Activated CD8-positive, alpha-beta T cell treated with anti-CD3 and anti-CD28 coated beads for 36 hours (primary cell): ENCODE measurements around the gene CTDSP2. TPM values are rescaled to one million over a fixed set of nuclear protein-coding genes. Genes with fewer than 3 reads are reported as not detected.

Experiments
- ATAC-seq: fragments of 200-7000 bp; cut with Tn5 transposase; one replicate; pipeline ENCODE4 v1.10.0; 2021; ENCODE audit warnings: mild to moderate bottlenecking, moderate library complexity
- CTCF ChIA-PET: fragments of 350-600 bp; sonication (Branson Sonifier 250); formaldehyde crosslinking; loops from one replicate; lab custom pipeline; 2021; ENCODE audit warnings: antibody characterized with exemption; lab: Charles Lee
- POLR2A ChIA-PET: fragments of 350-600 bp; sonication (Branson Sonifier 250); formaldehyde crosslinking; loops from one replicate; lab custom pipeline; 2021; ENCODE audit warnings: antibody characterized with exemption; lab: Charles Lee
- DNase-seq: peaks from one replicate; pipeline ENCODE4 v3.0.0-alpha.2; 2020
- H3K27ac Mint-ChIP-seq: one replicate; pipeline ENCODE4 v1.8.0; 2021; ENCODE audit warnings: mild to moderate bottlenecking, mixed read lengths
- H3K27me3 Mint-ChIP-seq: one replicate; pipeline ENCODE4 v1.8.0; 2021; ENCODE audit warnings: mixed read lengths
- H3K36me3 Mint-ChIP-seq: one replicate; pipeline ENCODE4 v1.8.0; 2021; ENCODE audit warnings: low read depth, mixed read lengths
- H3K4me1 Mint-ChIP-seq: one replicate; pipeline ENCODE4 v1.8.0; 2021; ENCODE audit warnings: low read depth, mixed read lengths
- H3K4me3 Mint-ChIP-seq: one replicate; pipeline ENCODE4 v1.8.0; 2021; ENCODE audit warnings: mild to moderate bottlenecking, moderate library complexity, mixed read lengths
- H3K9me3 Mint-ChIP-seq: one replicate; pipeline ENCODE4 v1.8.0; 2021; ENCODE audit warnings: mixed read lengths
- intact Hi-C: fragments of 100-400 bp; cut with micrococcal nuclease; formaldehyde crosslinking; loops from one replicate; pipeline ENCODE4 v1.10.0; 2022
- total RNA-seq, 2 experiments: library from RNA; stranded (reverse); gene quantifications; one replicate each; pipeline ENCODE4 v1.2.3, GENCODE V29; 2021
- TF ChIP-seq, protein P1 (sequence below): fragments of 200-600 bp; IDR thresholded peaks from one replicate; pipeline ENCODE4 v1.8.0; 2022; ENCODE audit warnings: antibody characterized with exemption, mild to moderate bottlenecking

CTDSP2 gene
- total RNA-seq, 2 experiments from 2014 or later: 67.1 to 67.2 TPM

DNA sequence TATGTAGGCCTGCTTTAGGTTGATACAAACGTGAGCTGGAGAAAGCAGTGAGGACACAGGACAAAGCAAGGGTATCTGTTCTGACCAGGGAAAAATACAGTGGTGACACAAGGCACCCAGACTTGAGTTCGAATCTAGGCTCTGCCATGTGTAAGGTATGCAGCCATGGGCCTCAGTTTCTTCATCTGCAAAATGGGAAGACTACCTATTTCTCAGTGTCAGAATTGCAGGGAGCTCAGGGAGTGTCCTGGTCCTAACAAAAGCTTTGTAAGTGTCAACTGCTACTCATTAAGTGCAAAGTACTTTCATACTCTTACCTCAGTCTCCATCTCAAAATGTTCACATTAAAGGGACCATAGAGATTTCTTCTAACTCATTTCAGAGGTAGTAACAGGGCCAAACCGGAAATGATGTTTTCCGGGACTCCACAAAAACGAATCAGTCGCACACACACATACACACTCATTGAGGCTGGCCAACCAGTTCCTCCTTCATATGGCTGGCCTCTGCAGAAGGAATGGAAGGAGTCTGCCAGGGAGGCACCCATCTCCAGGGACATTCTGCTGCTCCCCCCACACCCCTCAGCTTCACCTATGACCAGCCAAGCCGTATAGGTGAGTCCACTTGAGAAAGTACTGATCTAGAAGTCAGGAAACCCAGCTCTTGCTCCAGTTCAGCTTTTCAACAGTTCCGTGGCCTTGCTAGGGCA, 7.8 kb downstream of the CTDSP2 start:
- H3K4me1 Mint-ChIP-seq: peaks cover 92% of the 10 kb centered on the region
- peak overlapping the region; percentile 85 for H3K27ac Mint-ChIP-seq
- intact Hi-C loops: no loop called here
- DNase-seq: peak; percentile 63
- ATAC-seq: peak; percentile 49
- ChIA-PET POLR2A (interaction anchor here (1.1 to 8.5 kb wide), 5 partner anchors 7 to 64 kb away, joined by 3 to 84 read pairs (median 5); partner anchors contain the start of gene CTDSP2), CTCF (interaction anchor here (1.0 to 8.2 kb wide), 6 partner anchors 27 to 82 kb away, joined by 3 to 96 read pairs (median 4); partner anchors contain the start of gene TSFM)
- no peaks in the 10 kb centered on the region for H3K27me3 Mint-ChIP-seq
- TF ChIP-seq, protein P1, sequence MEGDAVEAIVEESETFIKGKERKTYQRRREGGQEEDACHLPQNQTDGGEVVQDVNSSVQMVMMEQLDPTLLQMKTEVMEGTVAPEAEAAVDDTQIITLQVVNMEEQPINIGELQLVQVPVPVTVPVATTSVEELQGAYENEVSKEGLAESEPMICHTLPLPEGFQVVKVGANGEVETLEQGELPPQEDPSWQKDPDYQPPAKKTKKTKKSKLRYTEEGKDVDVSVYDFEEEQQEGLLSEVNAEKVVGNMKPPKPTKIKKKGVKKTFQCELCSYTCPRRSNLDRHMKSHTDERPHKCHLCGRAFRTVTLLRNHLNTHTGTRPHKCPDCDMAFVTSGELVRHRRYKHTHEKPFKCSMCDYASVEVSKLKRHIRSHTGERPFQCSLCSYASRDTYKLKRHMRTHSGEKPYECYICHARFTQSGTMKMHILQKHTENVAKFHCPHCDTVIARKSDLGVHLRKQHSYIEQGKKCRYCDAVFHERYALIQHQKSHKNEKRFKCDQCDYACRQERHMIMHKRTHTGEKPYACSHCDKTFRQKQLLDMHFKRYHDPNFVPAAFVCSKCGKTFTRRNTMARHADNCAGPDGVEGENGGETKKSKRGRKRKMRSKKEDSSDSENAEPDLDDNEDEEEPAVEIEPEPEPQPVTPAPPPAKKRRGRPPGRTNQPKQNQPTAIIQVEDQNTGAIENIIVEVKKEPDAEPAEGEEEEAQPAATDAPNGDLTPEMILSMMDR: no peak
- no peaks in the 10 kb centered on the region for H3K36me3 Mint-ChIP-seq
- no peaks in the 10 kb centered on the region for H3K9me3 Mint-ChIP-seq
- peak overlapping the region; percentile 42 for H3K4me3 Mint-ChIP-seq

DNA sequence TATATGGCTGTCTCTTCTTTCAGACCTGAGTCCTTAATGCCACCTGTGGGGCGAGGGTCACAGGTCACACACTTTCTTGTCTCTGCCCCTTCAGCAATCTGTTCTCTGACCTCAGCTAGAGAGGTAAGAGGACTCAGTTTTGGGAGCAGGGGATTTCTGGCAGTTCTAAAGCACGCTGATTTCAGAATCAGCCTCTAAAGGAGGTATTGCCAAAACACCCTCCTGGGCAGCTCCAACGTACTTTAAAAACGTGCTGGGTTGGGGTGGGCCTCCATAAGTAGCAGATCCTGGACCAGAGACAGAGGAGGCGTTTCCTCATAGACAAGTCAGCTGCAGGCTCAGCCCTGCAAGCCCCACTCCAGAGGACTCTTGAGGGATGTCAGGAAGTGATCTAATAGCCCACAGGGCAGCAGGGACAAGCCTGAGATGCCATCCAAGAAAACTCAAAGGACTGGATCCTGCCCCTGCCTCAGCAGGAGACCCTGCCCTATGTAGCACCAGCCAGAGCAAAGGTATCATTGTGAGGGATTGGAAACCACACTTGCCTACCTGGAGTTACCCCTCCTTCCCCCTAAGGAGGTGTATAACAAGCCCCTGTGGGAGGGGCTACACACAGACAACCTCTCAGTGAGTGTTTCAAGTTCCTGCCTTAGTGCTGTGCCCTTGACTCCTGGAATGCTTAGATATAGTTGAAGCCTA, 8.5 kb downstream of the CTDSP2 start:
- peak overlapping the region; percentile 42 for H3K4me3 Mint-ChIP-seq
- intact Hi-C loops: no loop called here
- POLR2A ChIA-PET: interaction anchor here (1.1 to 8.5 kb wide), 6 partner anchors 8 to 65 kb away, joined by 3 to 84 read pairs (median 4); partner anchors contain the start of gene CTDSP2
- no peaks in the 10 kb centered on the region for H3K27me3 Mint-ChIP-seq
- H3K4me1 Mint-ChIP-seq: peaks cover 92% of the 10 kb centered on the region
- H3K9me3 Mint-ChIP-seq: no peaks in the 10 kb centered on the region
- no peaks in the 10 kb centered on the region for H3K36me3 Mint-ChIP-seq
- DNase-seq (peak; percentile 37), ATAC-seq (peak; percentile 43)
- H3K27ac Mint-ChIP-seq: peak overlapping the region; percentile 85
- CTCF ChIA-PET: interaction anchor here (1.2 to 8.2 kb wide), 5 partner anchors 55 to 81 kb away, joined by 3 to 96 read pairs (median 5); partner anchors contain the start of gene TSFM
- TF ChIP-seq, protein P1: no peak

DNA sequence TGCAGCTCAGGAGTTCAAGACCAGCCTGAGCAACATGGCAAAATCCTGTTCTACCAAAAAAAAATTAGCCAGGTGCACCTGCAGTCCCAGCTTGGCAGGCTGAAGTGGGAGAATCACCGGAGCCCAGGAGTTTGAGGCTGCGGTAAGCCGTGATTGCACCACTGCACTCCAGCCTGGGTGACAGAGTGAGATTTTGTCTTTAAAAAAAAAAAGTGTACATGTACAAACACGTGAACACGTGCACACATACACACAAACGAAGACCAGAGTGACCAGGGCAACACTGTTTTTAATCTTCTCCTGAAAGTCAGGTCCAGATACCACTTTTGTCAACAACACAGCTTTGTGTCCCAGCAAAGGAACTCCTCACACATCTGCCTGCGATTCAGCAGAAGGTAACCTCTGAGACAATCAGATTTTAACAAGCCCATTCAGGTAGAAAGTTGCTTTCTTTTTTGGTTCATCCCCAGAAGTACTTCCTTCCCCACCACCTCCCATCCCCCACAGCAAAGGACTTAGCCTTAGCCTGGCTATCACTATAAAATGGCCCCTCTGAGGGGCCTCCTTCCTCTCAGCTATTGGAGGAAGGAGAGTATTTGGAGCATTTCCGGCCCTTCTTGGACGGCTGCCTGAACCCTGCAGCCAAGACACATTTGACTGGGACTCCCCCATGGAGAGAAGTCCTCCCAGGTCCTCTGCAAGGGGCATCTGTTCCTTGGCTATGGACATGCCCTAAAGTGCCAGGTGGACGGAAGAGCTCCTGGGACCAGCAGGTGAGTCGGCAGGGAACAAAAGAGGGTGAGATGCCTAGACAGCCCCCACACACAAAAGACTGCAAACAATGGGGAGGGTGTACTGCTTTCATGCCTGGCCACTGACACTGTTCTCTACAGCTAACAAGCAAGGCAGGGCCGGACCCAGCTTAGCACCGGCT, 9.8 kb downstream of the CTDSP2 start:
- intact Hi-C loops: no loop called here
- peaks cover 90% of the 10 kb centered on the region for H3K4me1 Mint-ChIP-seq
- H3K4me3 Mint-ChIP-seq: peak overlapping the region; percentile 62
- no peaks in the 10 kb centered on the region for H3K27me3 Mint-ChIP-seq
- CTCF ChIA-PET: interaction anchor here (0.7 to 8.2 kb wide), 8 partner anchors 9 to 71 kb away, joined by 3 to 96 read pairs (median 7); partner anchors contain the start of gene CTDSP2
- TF ChIP-seq, protein P1: no peak
- POLR2A ChIA-PET: interaction anchor here (1.0 to 8.5 kb wide), 6 partner anchors 9 to 67 kb away, joined by 3 to 84 read pairs (median 10); partner anchors contain the start of genes CTDSP2 and TSFM
- peak; percentile 79 for DNase-seq
- H3K27ac Mint-ChIP-seq: peak overlapping the region; percentile 91
- no peaks in the 10 kb centered on the region for H3K36me3 Mint-ChIP-seq
- H3K9me3 Mint-ChIP-seq: no peaks in the 10 kb centered on the region
- ATAC-seq: peak; percentile 70

DNA sequence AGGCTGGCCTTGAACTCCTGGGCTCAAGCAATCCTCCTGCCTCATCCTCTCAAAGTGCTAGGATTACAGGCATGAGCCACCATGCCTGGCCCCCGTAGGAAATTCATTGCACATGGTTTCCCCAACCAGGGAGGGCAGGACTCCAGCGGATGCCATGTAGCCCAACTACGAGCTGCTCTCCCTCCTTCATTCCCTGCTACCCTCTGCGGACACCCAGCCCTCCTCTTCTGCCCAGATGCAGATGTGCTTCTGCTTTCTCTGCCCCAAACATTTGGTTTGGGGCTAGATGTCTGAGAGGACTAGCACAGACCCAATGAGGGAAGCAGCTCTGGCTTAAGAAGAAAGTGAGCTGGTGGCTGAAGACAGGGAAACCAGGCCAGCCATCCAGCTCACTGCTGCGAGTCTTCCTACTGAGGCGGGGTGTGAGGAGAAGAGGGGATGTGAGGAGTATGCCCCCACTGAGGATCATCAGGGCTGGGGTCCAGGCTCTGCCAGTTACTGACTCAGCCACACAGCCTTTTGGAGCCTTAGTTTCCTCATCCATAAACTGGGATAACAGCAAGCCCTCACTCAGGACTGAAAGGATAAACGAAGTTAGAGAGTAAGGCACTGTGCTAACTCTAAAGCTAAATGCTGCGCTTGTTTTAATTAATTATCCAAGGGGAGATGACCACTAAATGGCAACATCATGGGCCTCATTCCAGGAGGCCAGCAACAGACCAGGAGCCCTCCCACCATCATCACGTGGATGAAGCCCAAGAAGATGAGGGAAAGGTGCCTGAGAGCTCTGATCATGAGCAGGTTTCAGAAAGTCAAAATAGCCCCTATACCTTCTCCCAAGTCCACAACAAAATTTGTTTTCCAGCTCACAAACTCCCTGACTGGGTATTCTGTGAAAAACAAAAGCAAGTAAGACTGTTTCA, 10.9 kb downstream of the CTDSP2 start:
- H3K27me3 Mint-ChIP-seq: no peaks in the 10 kb centered on the region
- peak overlapping the region; percentile 62 for H3K4me3 Mint-ChIP-seq
- peak overlapping the region; percentile 91 for H3K27ac Mint-ChIP-seq
- ChIA-PET POLR2A (interaction anchor here (0.9 to 8.5 kb wide), 5 partner anchors 10 to 68 kb away, joined by 4 to 84 read pairs (median 10); partner anchors contain the start of genes CTDSP2 and TSFM), CTCF (interaction anchor here (0.7 to 8.2 kb wide), 9 partner anchors 10 to 79 kb away, joined by 3 to 96 read pairs (median 5); partner anchors contain the start of gene CTDSP2)
- peaks cover 84% of the 10 kb centered on the region for H3K4me1 Mint-ChIP-seq
- TF ChIP-seq, protein P1: no peak
- H3K9me3 Mint-ChIP-seq: no peaks in the 10 kb centered on the region
- ATAC-seq (no peak), DNase-seq (no peak)
- intact Hi-C loops: no loop called here
- no peaks in the 10 kb centered on the region for H3K36me3 Mint-ChIP-seq
